ENCODE results near the gene THOC3.
"Not testable (repeated sequence)": the region's sequence is repeated elsewhere in the genome, so short reads cannot be mapped to it uniquely, and the experiment has no call there.

The THOC3 gene

GRCh38 chr5:175922192-175922885 lies 45.8 kb downstream of the THOC3 start:
- H3K27me3 ChIP-seq (replicated peaks; ENCODE audit: control insufficient read depth, insufficient read depth, low read length) = no peaks in the 10 kb centered on the region
- no peaks in the 10 kb centered on the region for H3K36me3 ChIP-seq (ENCODE audit: control insufficient read depth, insufficient read depth, low read length)
- H3K4me3 ChIP-seq (replicated peaks; ENCODE audit: low read depth, low read length) = no peak overlapping the region
- TF ChIP-seq, protein P1, sequence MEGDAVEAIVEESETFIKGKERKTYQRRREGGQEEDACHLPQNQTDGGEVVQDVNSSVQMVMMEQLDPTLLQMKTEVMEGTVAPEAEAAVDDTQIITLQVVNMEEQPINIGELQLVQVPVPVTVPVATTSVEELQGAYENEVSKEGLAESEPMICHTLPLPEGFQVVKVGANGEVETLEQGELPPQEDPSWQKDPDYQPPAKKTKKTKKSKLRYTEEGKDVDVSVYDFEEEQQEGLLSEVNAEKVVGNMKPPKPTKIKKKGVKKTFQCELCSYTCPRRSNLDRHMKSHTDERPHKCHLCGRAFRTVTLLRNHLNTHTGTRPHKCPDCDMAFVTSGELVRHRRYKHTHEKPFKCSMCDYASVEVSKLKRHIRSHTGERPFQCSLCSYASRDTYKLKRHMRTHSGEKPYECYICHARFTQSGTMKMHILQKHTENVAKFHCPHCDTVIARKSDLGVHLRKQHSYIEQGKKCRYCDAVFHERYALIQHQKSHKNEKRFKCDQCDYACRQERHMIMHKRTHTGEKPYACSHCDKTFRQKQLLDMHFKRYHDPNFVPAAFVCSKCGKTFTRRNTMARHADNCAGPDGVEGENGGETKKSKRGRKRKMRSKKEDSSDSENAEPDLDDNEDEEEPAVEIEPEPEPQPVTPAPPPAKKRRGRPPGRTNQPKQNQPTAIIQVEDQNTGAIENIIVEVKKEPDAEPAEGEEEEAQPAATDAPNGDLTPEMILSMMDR (IDR thresholded peaks at IDR 0.05; ENCODE audit: insufficient read depth, low read length, poor library complexity, severe bottlenecking) = no peak
- no peak for DNase-seq (ENCODE audit: extremely low read depth, insufficient read length)

DNA sequence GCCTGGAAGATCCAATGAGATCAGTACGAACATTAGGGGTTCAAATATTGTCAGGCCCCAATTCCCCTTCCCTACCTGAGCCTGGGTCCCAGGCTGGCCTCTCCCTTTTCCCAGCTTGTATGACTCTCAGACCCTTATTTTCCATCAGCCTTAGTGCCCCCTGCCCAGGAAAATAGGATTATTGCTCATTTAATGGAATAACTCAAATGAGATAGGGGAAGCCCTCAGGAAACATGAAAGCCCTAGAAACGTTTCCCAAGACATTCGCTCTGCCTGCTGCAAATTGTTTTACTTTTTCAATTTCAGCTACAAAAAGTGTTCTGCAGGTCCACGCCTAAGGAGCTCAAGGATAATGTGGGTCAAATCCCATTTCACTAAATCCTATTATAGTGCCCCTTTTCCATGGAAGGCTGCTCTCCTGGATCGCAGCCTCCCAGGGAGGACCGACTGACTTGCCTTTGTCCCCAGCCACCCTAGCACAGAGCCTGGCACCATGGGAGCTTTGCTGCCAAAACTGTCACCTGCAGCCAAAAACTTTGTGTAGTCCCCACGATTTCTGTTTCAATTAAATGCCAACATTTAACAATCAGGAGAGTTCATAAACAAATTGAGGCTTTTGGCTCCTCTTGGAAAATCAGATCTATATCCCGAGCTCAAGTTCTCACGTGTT lies 46.9 kb downstream of the THOC3 start:
- Histone ChIP-seq H3K36me3 (ENCODE audit: control insufficient read depth, insufficient read depth, low read length) (no peaks in the 10 kb centered on the region), H3K4me3 (replicated peaks; ENCODE audit: low read depth, low read length) (no peak overlapping the region), H3K27me3 (replicated peaks; ENCODE audit: control insufficient read depth, insufficient read depth, low read length) (no peaks in the 10 kb centered on the region)
- no peak for DNase-seq (ENCODE audit: extremely low read depth, insufficient read length)
- TF ChIP-seq, protein P1 (IDR thresholded peaks at IDR 0.05; ENCODE audit: insufficient read depth, low read length, poor library complexity, severe bottlenecking) = no peak

DNA sequence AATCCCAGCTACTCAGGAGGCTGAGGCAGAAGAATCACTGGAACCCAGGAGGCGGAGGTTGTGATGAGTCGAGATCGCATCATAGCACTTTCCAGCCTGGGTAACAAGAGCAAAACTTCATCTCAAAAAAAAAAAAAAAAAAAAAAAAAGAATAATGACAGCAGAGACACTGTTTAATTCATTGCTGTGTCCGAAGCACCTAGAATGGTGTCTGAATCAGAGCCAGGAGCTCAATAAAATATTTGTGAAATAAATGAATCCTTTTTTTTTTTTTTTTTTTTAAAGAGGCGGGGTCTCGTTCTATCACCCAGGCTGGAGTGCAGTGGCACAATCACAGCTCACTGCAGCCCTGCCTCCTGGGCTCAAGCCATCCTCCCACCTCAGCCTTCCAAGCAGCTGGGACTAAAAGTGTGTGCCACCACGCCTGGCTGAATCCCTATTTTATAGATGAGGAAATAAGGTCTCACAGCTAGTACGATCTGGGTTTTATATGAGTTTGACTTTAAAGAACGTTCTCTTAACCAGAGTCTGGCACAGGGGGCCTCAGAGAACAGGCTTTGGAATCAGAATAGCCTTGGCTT lies 47.8 kb downstream of the THOC3 start:
- TF ChIP-seq, protein P1 (IDR thresholded peaks at IDR 0.05; ENCODE audit: insufficient read depth, low read length, poor library complexity, severe bottlenecking) = no peak
- H3K4me3 ChIP-seq (replicated peaks; ENCODE audit: low read depth, low read length) = no peak overlapping the region
- H3K27me3 ChIP-seq (replicated peaks; ENCODE audit: control insufficient read depth, insufficient read depth, low read length) = no peaks in the 10 kb centered on the region
- no peak for DNase-seq (ENCODE audit: extremely low read depth, insufficient read length)
- H3K36me3 ChIP-seq (ENCODE audit: control insufficient read depth, insufficient read depth, low read length) = no peaks in the 10 kb centered on the region

- H3K27me3 ChIP-seq (replicated peaks; ENCODE audit: control insufficient read depth, insufficient read depth, low read length); H3K36me3 ChIP-seq (ENCODE audit: control insufficient read depth, insufficient read depth, low read length); DNase-seq (ENCODE audit: extremely low read depth, insufficient read length): not testable (repeated sequence)
- peak overlapping the region; percentile 46 for H3K4me3 ChIP-seq (replicated peaks; ENCODE audit: low read depth, low read length)
These were observed 52.8 kb downstream of the THOC3 start for GRCh38 chr5:175915066-175916037.

GRCh38 chr5:175913835-175914672 lies 54.1 kb downstream of the THOC3 start:
- H3K27me3 ChIP-seq (replicated peaks; ENCODE audit: control insufficient read depth, insufficient read depth, low read length); DNase-seq (ENCODE audit: extremely low read depth, insufficient read length); H3K4me3 ChIP-seq (replicated peaks; ENCODE audit: low read depth, low read length); H3K36me3 ChIP-seq (ENCODE audit: control insufficient read depth, insufficient read depth, low read length): not testable (repeated sequence)

DNA sequence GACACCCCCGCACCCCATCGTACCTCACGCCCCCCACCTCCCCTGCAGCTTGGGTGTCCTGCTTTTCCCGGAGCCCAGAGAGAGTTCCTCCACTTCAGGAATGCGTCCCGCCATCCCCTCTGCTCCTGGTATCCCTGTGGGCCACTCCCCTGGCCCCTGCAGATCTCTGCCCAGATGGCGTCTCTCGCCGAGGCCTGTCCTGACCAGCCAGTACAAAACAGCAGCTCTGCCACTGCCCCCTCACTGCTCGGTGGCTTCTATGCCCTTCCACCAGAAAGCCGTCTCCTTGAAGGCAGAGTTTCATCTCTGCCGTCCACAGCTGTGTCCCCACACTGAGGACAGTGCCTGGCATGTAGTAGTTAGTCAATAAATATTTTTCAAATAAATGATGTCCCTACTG lies 58.0 kb downstream of the THOC3 start:
- not testable (repeated sequence) for H3K36me3 ChIP-seq (ENCODE audit: control insufficient read depth, insufficient read depth, low read length); H3K4me3 ChIP-seq (replicated peaks; ENCODE audit: low read depth, low read length); H3K27me3 ChIP-seq (replicated peaks; ENCODE audit: control insufficient read depth, insufficient read depth, low read length); DNase-seq (ENCODE audit: extremely low read depth, insufficient read length)
